GM18858 (cell line): ENCODE data around the gene MFAP5.
"Not testable (repeated sequence)": the region's sequence is repeated elsewhere in the genome, so short reads cannot be mapped to it uniquely, and the experiment has no call there.

Source experiments
- ATAC-seq: cut with Tn5 transposase; IDR thresholded peaks from one replicate; pipeline ENCODE4 v1.9.1; 2021; ENCODE audit not compliant: unreplicated experiment

The MFAP5 gene

GRCh38 chr12:8675591-8676036 lies 13.0 kb upstream of the MFAP5 start:
- no peak for ATAC-seq

- no peak for ATAC-seq
Observed at GRCh38 chr12:8672381-8672780, 9.8 kb upstream of the MFAP5 start.

- no peak for ATAC-seq
Observed at GRCh38 chr12:8668441-8668840, 5.8 kb upstream of the MFAP5 start.

- no peak for ATAC-seq
Observed at GRCh38 chr12:8667270-8667669, 4.6 kb upstream of the MFAP5 start.

GRCh38 chr12:8665759-8666158 lies 3.1 kb upstream of the MFAP5 start:
- ATAC-seq, result no peak

GRCh38 chr12:8664228-8664913 lies 1.7 kb upstream of the MFAP5 start:
- no peak for ATAC-seq

- no peak for ATAC-seq
Observed at GRCh38 chr12:8661751-8662150, 875 bp downstream of the MFAP5 start.

GRCh38 chr12:8661016-8661415 lies 1.6 kb downstream of the MFAP5 start:
- ATAC-seq, result no peak

- no peak for ATAC-seq
Observed at GRCh38 chr12:8658346-8658745, 4.3 kb downstream of the MFAP5 start.

GRCh38 chr12:8655421-8655820 lies 7.2 kb downstream of the MFAP5 start:
- no peak for ATAC-seq

- peak; percentile 71 for ATAC-seq
Observed at GRCh38 chr12:8648576-8649205, 13.9 kb downstream of the MFAP5 start.

- no peak for ATAC-seq
Observed at GRCh38 chr12:8647968-8648367, 14.7 kb downstream of the MFAP5 start.

GRCh38 chr12:8644345-8645248 lies 18.0 kb downstream of the MFAP5 start:
- ATAC-seq, result peak; percentile 40

- no peak for ATAC-seq
Observed at GRCh38 chr12:8642775-8643174, 19.9 kb downstream of the MFAP5 start.

GRCh38 chr12:8639936-8640335 lies 22.7 kb downstream of the MFAP5 start:
- no peak for ATAC-seq

- no peak for ATAC-seq
Observed at GRCh38 chr12:8638951-8639350, 23.7 kb downstream of the MFAP5 start.

GRCh38 chr12:8637666-8638065 lies 25.0 kb downstream of the MFAP5 start:
- ATAC-seq, result no peak

- ATAC-seq, result no peak
Observed at GRCh38 chr12:8637244-8637643, 25.4 kb downstream of the MFAP5 start.

- ATAC-seq, result no peak
Observed at GRCh38 chr12:8636581-8636980, 26.0 kb downstream of the MFAP5 start.

GRCh38 chr12:8636007-8636346 lies 26.6 kb downstream of the MFAP5 start:
- not testable (repeated sequence) for ATAC-seq

- not testable (repeated sequence) for ATAC-seq
Observed at GRCh38 chr12:8635342-8636006, 27.2 kb downstream of the MFAP5 start.
